GM21360 (cell line): ENCODE measurements around the gene ODAD3.
A peak's percentile ranks its signal among the peaks of the same experiment; 100 is the strongest.
"Not testable (repeated sequence)": the region's sequence is repeated elsewhere in the genome, so short reads cannot be mapped to it uniquely, and the experiment has no call there.

ENCODE experiments used
- ATAC-seq: cut with Tn5 transposase; IDR thresholded peaks from one replicate; pipeline ENCODE4 v1.9.1; 2021; ENCODE audit warnings: mild to moderate bottlenecking, moderate library complexity; ENCODE audit not compliant: unreplicated experiment

The ODAD3 gene

GRCh38 chr19:11445141-11445540 is 10.2 kb upstream of the ODAD3 start:
- no peak for ATAC-seq

- ATAC-seq, result no peak
Observed at GRCh38 chr19:11444059-11444458, 9.1 kb upstream of the ODAD3 start.

DNA sequence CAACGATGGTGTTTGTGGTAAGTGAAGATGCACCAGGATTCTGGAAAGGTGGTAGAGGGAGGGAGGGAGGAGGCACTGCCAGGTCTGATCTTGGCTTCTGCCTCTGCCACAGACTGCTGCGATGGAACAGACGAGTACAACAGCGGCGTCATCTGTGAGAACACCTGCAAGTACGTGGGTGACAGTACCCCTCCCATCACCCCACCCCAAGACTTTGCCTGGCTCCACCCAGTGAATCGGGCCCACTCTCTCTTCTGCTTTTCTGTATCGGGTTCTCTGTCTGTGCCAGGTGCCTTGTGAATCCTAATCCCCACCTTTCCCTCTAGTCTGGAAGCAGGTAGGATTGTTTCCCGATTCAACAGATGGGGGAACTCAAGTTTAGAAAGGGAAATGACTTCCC is 3.0 kb upstream of the ODAD3 start:
- ATAC-seq, result no peak

DNA sequence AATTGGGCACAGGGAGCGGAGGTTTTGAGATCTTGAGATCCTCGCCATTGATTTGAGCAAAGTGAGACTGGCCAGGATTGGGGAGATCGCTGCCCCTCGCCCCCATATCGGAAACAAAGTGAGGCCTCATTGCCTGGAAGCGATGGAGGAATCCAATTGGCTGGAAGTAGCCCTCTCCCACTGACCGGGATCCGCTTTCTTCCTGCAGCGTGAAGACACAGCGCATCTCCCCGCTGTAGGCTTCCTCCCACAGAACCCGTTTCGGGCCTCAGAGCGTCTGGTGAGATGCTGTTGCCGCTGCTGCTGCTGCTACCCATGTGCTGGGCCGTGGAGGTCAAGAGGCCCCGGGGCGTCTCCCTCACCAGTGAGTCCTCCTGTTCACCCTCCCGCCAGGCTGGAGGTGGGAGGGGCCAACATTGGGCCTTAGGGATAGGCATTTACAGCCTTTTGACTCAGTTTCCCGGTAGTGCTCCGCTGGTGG is 952 bp upstream of the ODAD3 start:
- ATAC-seq, result no peak

DNA sequence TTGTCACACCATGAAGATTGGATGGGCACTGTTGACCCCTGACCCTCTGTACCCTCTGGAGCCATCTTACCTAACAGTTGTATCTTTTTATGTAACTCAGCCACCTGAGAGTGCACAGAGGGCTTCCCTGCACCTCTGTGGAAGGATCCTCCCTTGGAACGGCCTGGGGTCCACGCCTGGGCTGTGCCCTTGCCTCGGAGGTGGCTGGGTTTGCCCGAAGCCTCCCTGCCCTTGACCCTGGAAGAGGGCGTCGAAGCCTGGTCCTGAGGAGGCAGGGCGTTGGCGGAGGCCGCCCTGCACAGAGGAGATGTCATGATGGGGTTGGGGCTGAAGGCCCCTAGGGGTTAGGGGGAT is 241 bp downstream of the ODAD3 start:
- peak; percentile 18 for ATAC-seq

GRCh38 chr19:11433526-11433925 is 1.4 kb downstream of the ODAD3 start:
- not testable (repeated sequence) for ATAC-seq

DNA sequence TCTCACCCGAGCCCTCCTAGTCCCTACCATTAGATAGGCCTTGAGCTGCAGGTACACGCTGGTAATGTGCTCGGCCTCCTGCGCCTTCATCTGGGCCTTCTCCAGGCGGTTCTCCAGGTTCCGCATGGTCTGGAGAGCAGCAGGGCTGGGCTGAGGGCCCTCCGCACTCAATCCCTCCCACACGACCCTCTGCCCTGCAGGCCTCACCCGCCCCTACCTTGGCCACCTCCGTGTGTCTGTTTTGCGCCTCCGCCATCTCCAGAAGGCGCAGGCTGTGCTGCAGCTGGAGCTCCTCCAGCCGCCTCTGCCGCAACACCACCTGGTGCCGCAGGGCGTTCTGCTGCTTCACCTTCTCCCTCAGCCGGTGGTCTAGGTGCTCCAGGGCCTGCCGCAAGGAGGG is 8.3 kb downstream of the ODAD3 start:
- no peak for ATAC-seq

GRCh38 chr19:11425719-11426457 is 9.0 kb downstream of the ODAD3 start:
- ATAC-seq, result no peak

DNA sequence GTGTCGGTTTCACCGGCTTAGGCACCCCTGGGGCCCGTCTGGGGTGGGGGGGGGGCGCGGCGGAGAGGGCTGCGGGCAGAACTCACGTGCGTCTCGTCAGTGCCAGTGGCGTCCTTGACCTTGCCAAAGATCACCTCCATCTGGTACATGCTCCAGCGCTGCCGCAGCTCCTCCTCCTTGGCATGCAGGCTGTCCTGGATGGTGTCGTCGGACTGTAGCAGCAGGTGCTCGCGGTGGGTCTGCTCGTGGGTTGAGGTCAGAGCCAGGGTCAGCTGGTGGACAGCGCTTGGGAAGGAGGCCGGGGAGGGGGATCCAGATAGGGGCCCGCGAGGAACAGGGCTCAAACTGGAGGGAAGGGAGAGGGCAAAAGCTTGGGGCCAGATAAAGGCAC is 11.1 kb downstream of the ODAD3 start:
- no peak for ATAC-seq

DNA sequence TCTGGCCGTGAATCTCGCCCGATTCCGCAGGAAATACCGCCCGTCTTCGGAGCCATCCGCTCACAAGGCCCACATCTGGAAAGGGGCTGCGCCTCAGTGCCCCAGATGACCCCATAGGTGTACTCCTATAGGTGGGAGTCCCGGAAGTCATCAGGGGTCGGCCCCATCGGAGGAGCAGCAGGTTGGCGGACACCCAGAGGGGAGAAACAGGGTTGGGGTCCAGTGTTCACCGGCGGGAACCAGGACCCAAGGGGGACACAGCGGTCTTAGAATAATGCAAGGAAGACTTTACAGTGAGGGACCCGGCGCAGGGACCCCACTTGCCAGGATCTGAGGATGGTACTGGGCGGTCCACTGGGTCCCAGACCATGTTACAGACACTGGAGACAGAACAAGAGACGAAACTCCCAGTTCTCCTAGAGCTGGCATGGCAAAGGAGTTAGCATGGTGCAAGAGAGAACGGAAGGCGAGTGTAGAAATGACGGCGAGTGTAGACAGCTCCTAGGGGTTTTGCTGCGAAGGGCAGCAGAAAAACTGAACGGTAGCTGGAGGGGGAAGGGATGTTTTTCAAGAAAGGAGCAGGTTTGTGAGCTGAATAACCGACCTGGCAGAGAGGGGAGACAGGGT is 11.6 kb downstream of the ODAD3 start:
- ATAC-seq, result no peak

GRCh38 chr19:11422163-11423065 is 12.5 kb downstream of the ODAD3 start:
- ATAC-seq, result peak; percentile 70

GRCh38 chr19:11421371-11422098 is 13.4 kb downstream of the ODAD3 start:
- ATAC-seq, result peak; percentile 30

DNA sequence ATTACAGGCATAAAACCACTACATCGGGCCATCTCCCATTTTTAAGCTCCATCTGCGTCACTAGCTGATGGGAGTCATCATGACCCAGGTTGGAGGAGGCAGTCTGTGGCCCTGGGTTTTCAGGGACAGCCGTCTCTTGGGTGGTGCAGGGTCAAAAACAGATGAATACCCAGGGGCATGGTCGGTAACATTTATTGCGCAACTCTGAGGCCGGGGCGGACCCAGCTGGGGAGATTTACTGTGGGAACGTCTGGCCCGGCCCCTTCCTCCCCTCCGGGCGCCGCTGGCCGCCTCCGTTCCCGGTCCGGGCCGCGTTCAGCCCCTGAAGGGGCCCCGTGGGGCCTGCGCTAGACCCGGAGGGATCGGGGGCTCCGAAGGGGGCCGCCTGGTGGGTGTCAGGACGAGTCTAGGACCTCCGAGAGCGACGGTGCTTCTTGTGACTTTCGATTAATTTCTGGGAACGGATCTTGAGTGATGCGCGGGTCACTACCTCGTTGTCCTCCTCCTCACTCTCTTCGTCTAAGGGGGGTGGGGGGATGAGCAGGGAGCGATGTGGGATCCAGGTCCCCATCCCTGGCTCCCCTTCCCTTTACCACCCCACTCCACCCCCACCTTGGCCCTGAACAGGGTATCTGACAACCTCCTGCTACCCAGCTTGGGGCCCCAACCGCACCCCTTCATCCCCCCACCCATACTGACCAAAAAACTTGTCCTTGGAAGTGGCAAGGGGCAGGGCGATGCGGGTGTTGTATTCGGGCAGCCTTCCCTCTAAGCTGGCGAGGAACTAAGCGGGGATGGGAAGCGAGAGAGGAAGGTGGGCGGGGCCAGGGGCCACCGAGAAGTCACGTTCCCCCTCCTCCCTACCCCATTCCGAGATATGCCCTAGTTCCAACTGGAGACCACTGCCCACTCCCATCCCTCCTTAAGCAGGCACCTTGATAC is 14.2 kb downstream of the ODAD3 start:
- ATAC-seq, result no peak

GRCh38 chr19:11418549-11419506 is 16.1 kb downstream of the ODAD3 start, which contains the start of gene RGL3:
Gene RGL3 (minus strand): TSS chr19:11419314. CDS start chr19:11419278, 36 bp downstream.
- no peak for ATAC-seq

GRCh38 chr19:11418094-11418548 is 16.8 kb downstream of the ODAD3 start:
- no peak for ATAC-seq

DNA sequence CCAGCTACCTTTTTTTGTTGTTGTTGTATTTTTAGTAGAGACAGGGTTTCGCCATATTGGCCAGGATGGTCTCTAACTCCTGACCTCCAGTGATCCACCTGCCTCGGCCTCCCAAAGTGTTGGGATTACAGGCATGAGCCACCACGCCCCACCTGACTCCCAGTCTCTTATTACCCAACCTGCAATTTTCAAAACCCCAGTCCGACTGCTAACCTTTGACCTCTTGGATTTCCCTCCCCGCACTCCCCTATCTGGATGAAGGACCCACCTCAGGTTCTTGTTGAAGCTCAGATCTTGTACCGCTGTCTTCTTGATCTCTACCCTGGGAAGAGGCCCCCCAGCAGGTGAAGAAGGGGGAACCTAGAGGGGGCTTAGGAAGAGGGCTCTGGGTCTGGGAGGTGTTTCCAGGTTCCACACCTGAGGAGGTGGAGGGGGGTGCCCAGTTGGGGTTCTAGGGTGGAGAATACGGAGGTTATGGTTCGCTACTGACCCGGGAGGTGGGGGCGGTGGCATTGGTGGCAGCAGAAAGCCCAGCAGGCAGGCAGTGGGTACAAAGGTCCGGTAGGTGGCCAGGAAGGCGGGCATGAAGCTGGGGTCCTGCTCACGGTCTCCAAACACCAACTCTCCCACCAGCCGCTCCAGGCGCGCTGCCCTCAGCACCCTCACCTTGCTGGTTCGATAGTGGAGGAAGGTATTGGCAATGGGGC is 18.4 kb downstream of the ODAD3 start:
- no peak for ATAC-seq

GRCh38 chr19:11414544-11414943 is 20.4 kb downstream of the ODAD3 start:
- ATAC-seq, result no peak

DNA sequence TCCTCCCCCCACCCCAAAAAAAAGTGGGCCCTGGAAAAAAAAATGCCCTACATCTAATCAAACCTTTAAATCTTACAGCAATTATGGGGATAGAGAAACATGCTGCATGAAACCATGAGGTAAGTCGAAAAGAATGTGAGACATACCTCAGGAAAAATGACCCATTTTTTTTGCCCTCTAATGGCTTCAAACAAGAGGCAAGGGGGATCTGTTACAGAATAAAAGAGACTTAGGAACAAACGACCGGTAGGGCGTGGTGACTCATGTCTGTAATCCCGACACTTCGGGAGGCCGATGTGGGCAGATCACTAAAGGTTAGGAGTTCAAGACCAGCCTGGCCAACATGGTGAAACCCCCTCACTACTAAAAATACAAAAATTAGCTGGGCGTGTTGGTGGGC is 24.2 kb downstream of the ODAD3 start:
- no peak for ATAC-seq
